ENCODE results near the gene GLI3.

- TF ChIP-seq POLR2A (IDR thresholded peaks at IDR 0.05; ENCODE audit: low read depth, low read length) = no peak
- TF ChIP-seq POLR2AphosphoS5 (IDR thresholded peaks at IDR 0.05; ENCODE audit: low read depth, low read length) = no peak
- TF ChIP-seq SPI1 (IDR thresholded peaks at IDR 0.05; ENCODE audit: low read depth, low read length) = no peak
- no peak for TF ChIP-seq TAF1 (IDR thresholded peaks at IDR 0.05; ENCODE audit: low read depth, low read length)
- TF ChIP-seq POU2F2 (IDR thresholded peaks at IDR 0.05; ENCODE audit: low read depth, low read length) = no peak
Measured at GRCh38 chr7:41965951-41966505, 271.0 kb downstream of the GLI3 start.
